Stimulated activated CD8-positive, alpha-beta memory T cell treated with anti-CD3 and anti-CD28 coated beads, Interleukin-7, amount 100 ng/mL, for 4 hours (primary cell): Measurements from ENCODE around the gene OPCML.

ENCODE experiments used
- DNase-seq, 2 donors: peaks; one replicate each; pipeline ENCODE4 v3.0.0-alpha.2; 2020; ENCODE audit warnings: low read depth in 2 of 2

The OPCML gene

DNA sequence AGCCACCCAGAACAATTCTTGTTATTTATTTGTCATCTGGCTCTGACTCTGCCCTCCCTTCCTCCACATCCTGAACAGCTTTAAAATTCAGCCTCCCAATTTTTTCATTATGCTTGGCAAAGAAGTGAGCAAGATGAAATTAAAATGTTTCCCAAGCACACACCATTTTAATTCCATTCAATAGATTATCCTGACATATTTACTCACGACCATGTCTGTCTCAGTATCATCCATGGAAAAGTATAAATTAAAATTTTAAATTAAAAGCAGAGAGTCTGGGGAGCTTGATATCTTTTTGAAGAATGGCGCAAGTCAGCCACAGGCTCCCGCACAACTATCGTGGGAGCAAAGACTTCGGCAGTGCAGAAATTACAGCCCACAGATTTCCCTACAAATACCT, 862.4 kb downstream of the OPCML start:
- DNase-seq: no peak

DNA sequence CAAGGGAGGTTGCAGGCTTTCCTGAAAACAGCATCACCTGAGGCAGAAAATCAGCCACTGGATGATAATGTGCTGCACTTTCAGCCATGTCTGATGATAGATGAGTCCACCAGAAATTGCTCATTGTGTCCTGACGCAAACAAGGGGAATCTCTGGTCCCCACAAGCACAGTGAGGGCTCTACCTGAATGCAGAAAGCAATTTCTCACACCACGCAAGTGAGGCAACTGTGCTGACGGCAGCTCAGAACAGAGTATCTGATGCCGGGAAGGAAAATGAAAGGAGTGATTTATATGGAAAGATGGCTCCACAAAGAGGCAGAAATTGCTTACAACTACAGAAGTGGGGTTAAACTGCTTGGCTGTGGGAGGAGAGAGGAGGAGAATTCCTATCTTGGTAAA, 867.1 kb downstream of the OPCML start:
- no peak for DNase-seq

GRCh38 chr11:132658696-132659095, 873.6 kb downstream of the OPCML start:
- DNase-seq: no peak

DNA sequence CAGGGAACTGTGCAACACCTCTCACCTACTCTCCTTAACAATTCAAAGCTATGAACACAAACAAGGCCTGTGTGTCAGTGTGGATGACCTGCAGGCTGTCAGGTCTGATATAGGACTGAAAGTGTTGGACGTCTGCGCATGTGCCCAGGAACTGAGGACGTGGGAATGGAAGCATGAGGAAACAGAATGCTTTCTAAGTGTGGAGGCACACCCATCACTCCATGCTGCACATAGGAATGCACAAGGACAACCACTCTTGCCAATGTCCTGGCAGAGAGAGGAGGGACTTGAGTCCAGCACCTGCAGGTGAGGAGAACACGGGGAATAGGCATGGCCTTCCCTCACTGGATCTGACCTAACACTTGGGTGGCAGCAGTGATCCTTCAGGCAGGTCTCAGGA, 874.3 kb downstream of the OPCML start:
- DNase-seq: no peak

- DNase-seq: no peak
Measured at GRCh38 chr11:132655187-132655855, 877.0 kb downstream of the OPCML start.

GRCh38 chr11:132653237-132653636, 879.1 kb downstream of the OPCML start:
- no peak for DNase-seq

- no peak for DNase-seq
Measured at GRCh38 chr11:132650969-132651720, 881.2 kb downstream of the OPCML start.

GRCh38 chr11:132649277-132649676, 883.0 kb downstream of the OPCML start:
- no peak for DNase-seq

DNA sequence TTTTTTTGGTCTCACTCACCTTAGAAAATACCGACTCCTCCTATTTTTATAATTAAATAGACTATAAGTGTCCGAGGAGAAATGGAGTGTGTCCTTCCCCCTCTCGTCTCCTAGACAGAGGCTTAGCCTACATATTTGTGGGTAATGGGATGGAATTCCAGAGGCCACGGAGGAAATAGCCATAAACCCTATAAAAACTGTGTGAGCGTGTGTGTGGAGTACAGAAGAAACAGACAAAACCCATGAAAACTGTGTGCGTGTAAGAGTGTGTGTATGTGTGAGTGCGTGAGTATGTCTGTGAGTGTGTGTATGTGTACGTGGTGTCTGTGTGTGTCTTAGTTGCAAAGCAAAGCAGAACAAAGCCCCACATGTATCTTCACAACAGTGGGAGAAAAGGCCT, 883.5 kb downstream of the OPCML start:
- no peak for DNase-seq

- no peak for DNase-seq
Measured at GRCh38 chr11:132646890-132647289, 885.4 kb downstream of the OPCML start.

DNA sequence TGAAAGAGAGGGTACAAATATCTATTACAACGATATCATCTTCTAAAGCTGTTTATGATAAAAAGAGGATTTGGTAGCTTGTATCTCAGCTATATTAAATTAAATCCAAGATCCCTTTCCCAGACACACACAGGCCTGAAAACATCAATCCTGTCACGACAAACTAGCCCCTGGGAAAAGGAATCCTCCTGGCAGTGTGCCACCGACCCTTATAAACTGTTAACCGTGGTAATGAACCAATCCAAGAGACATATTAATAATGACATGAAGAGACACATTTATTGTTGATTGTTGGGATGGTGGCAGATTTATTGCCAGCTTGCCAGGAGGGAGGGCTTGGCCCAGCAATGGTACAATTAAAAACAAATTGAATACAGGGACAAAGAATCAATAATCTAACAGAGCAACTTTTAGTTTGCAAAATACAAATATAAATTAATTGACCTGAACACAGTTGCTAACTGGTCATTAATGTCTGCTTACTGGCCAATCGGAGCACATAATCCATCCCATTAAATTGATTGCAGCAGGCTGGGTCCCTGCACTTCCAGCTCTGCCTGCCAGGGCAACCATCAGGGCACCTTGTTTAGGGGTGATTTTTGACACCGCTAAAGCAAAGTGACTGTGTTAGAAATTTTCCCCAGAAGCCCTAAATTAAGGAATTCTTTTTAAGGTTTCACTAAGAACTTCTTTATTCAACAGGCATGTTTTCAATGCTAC, 887.6 kb downstream of the OPCML start:
- DNase-seq: no peak

GRCh38 chr11:132643239-132643638, 889.1 kb downstream of the OPCML start:
- DNase-seq: no peak

DNA sequence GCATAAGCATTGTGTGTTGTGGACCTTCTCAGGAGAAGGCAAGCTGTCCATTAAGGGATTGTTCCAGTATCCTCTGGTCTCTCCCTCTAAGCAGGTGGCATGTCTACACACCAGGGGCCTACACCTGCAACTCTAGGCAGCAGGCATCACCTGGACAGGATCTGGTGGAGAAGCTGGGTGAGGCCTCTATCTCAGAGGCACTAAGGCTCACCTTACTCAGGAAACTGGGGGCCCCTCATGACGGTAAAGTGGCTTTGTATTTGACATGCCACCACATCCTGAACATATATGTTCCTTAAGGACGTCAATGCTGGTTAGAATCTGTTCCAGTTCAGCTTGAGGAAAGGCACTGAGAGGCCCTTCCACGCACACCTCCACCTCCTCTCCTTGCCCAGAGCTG, 891.3 kb downstream of the OPCML start:
- no peak for DNase-seq

DNA sequence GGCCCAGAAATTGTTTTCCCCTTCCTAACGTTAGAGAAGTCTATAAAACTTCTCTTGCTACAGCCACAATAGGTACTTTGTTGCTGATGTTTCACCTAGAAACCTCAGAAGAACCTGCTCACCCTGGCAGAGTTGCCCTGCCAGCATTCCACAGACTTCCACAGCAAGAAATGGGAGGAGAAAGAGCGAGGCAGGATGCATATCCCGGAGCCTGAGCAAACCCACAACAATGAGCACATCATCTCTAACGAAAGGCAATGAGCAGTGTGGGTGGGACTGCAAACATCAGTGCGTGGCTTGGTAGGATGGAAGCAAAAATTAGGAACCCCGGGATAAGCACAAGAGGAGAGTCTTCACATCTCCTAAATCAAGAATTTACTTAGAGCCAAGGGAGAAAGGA, 892.3 kb downstream of the OPCML start:
- no peak for DNase-seq

DNA sequence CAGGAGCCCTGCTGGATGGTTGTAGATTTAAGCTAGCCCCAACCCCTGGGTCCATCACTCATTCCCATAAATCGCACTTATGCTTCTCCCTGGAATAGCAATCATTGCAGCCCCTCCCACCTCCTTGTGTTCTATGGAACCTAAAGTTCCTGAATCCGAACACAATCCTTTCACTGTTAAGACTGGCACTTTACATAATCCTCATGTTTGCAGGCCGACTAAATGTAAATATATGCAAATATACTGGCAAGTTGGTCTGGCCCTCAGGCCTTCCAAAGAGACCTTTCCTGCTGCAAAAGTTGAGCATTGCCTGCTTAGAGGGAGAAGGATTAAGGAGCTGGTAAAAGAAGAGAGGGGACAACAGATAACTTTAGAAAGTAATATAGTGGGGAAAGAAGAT, 892.9 kb downstream of the OPCML start:
- DNase-seq: no peak

GRCh38 chr11:132638423-132638822, 893.9 kb downstream of the OPCML start:
- DNase-seq: no peak

DNA sequence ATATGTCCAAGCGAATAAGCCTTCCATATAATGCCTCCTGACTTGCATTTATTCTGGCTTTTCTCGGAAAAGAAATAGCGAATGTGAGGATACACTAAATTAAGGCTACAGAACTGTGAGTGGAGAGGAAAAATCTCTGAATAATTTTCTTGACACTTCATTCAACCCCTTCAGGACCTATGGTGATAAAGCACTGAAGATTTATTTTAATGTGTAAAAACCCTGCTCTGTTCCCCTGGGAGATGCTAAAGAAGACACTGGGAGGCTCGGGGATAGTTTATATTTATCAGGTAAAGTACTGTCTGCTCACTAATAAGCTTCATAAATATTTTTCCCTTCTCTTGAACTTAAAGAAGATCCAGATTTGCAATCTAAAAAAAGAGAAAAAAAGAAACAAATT, 895.8 kb downstream of the OPCML start:
- DNase-seq: no peak

- DNase-seq: no peak
Measured at GRCh38 chr11:132632641-132633124, 899.6 kb downstream of the OPCML start.

DNA sequence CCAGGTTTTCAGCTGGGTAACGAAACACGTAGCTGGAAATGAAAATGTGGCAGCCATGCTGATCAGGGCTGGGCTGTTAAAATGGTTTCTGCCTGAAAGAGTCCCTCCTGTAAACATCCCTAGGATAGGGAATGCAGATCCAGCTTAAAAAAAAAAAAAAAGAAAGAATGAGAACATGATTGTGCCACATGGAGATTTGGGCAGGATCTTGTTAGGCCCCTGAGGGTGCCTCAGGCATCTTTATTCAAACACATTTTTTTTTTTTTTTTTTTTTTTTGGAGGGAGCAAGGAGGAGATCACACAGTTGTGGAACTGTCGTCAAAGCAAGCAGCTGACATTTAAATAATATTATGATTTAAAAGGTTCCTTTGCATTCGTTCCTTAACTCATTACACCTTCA, 900.3 kb downstream of the OPCML start:
- DNase-seq: no peak

DNA sequence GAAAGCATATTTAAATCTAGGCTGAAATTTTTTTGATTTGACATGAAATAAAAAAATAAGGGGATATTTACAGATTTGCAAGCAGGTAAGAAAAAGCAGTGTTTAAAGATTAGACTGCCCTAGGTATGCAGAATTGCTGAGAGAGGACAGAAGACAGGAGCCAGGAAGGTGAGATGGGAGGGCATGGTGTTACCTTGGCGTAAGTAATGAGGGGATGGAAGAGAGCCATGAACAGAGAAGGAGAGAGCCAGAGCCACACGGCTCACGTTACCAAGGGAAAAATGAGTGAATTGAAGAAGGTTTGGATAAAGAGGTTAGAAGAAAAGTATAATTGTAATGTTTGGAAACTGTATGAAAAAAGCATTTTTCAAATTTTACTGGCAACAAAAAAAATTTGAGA, 904.3 kb downstream of the OPCML start:
- DNase-seq: no peak

DNA sequence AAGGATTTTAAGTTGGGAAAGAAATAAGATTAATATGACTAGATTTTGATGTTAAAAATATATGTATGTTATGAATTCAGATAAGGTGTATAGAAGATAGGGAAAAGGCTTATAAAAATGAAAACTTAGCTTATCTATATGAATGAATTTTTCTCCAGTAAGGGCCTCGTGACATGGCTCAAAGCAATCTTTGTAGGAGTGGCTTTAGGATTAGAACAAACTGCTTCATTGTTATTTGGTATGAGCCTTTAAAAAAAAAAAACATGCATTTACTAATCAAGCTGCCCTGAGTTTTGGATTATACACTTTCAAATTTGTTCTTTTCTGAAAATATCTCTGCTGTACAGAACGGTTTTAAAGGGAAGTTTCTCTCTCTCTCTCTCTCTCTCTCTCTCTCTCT, 905.9 kb downstream of the OPCML start:
- DNase-seq: no peak

DNA sequence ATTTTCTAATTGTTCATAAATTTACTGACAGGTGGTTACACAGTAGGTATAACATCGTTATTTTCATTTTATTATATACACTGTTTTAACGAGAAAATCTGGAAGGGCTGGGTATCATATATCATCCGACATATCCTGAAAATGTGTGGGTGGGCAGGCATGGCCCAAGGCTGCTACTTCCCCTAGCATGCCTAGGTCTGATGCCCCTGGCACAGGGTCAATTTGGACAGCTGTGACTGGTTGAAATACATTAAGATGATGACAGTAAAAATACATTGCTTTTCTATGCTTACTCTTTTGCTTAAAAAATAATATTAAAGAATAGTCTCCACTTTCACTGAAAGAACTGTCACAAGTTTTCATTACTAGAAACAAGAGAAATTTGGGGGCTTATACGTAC, 908.8 kb downstream of the OPCML start:
- no peak for DNase-seq
